Measurements from ENCODE around the gene SESN3.
"Not testable (repeated sequence)": the region's sequence is repeated elsewhere in the genome, so short reads cannot be mapped to it uniquely, and the experiment has no call there.

The SESN3 gene

DNA sequence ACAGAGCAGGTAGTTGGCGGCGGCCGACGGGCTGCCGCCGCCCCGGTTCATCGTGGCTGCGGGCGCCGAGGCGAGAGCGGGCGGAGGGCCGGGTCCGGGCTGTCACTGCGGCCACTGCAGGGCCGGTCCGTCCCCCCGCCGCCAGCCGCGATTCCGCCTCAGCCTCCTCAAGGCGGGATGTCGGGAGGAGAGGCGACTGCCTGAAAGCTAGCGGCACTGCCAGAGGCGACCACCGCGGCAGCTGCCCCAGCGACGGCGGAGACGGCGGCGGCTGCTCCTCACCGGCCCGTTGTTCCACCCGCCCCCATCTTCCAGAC, 234 bp downstream of the SESN3 start:
- DNase-seq (ENCODE audit: insufficient read length) = no peak
- FAIRE-seq = no peak
- no peak for TF ChIP-seq TAF1 (IDR thresholded peaks at IDR 0.05; ENCODE audit: borderline replicate concordance, low read depth, low read length)
- no peak for TF ChIP-seq POLR2AphosphoS5 (IDR thresholded peaks at IDR 0.05; ENCODE audit: low read depth, low read length)
- TF ChIP-seq POLR2A (IDR thresholded peaks at IDR 0.05; ENCODE audit: low read depth, low read length) = no peak

DNA sequence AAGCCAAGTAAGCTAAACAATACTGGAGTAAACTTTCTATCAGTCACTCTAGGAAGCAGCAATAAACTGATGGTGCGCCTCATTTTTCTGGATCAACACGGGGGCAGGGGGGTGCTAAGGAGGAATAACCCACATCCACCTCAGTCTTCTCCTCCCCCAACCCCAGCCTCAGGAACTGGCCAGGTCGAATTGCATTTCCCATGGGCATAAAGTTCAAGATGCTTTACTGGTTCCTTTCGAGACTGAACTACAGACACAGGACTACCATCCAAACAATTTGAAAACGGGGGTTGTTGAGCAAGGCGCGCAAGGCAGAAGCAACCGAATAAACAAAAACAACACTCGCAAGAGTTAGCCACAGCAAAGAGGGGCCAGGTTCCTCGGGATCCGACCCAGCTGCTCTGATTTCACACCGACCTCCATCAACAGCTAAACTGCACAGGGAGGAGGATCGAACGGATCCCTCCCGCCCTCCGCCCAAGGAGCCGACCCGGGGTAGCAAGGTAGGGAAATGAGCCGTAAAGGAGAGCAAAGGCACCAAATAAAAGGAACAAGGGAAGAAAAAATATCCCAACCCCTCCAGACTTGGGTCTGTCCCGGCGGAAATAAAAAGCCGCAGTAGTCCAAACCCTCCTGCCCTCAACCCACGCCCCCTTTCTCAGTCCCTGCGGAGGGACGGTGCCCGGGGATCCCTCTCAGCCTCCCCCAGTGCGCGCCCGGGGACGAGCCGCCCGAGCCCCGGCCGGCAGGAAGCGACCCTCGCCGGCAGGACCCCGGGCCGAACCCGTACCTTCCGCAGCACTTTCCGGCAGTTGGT, 801 bp downstream of the SESN3 start:
- peak; percentile 91 for FAIRE-seq
- no peak for TF ChIP-seq TAF1 (IDR thresholded peaks at IDR 0.05; ENCODE audit: borderline replicate concordance, low read depth, low read length)
- no peak for TF ChIP-seq POLR2AphosphoS5 (IDR thresholded peaks at IDR 0.05; ENCODE audit: low read depth, low read length)
- TF ChIP-seq POLR2A (IDR thresholded peaks at IDR 0.05; ENCODE audit: low read depth, low read length) = no peak
- DNase-seq (ENCODE audit: insufficient read length) = no peak

DNA sequence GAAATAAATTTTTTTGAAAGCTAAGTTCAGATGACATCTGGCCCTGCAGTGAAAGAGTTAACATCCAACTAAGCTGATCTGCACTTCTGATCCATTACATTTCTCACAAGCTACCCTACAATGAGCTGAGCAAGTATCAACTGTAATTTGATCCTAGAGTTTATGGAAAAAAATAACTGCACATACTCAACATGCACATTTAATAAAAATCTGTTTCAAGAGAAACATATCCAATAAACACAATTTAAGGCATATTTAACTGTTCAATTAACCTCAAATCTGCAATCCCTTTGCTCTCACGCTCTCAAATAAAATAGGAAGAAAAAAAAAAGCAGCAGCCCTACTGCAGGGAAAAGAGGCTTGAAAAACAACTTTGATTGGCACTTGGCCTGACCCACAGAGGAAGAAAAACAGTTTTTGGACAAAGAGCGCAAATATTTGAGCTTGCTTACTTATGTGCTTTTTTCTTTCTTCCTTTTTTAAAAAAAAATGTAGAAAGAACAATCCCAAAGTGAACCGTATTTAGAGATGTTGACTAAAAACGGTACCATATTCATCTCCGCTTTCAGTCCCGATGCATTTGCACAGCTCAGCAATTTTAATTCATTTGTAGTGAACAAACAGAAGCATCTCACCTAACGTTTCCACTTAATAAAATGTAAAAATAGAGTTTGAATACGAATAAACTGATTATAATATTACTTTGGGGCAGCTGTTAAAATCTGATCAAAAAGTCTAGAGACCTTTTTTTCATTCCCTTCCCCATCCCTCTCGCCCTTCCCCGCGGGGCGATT, 1.6 kb downstream of the SESN3 start:
- FAIRE-seq = peak; percentile 72
- DNase-seq (ENCODE audit: insufficient read length) = no peak
- no peak for TF ChIP-seq POLR2A (IDR thresholded peaks at IDR 0.05; ENCODE audit: low read depth, low read length)
- no peak for TF ChIP-seq TAF1 (IDR thresholded peaks at IDR 0.05; ENCODE audit: borderline replicate concordance, low read depth, low read length)
- TF ChIP-seq POLR2AphosphoS5 (IDR thresholded peaks at IDR 0.05; ENCODE audit: low read depth, low read length) = no peak

DNA sequence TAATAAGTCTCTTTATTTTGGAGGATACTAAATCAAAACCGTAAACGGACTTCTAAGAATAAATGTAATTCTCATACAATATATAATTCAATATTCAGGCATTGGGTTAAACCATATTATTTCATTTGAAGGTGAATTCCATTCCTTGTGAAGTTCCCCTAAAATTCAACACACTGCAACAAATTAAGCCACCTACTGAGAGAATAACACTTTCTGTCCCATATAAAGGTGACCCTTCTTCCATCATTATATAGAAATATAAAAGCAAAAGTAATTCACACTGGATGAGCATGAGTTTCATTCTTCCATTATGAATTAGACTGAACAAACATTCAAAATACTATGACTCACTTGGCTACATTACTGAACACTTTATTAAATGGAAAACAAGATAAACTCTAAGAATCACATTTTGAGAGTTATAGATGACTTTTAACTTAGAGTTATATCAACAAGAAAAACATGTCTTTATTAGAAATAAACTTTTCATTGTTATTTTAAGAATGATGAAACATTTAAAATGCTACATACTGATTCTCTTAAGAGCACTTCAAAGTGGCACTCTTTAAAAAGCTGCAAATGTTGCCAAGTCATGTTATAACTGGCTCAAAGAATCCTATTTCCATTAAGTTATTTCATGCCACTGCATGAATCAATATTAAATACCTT, 2.8 kb downstream of the SESN3 start:
- DNase-seq (ENCODE audit: insufficient read length) = no peak
- no peak for FAIRE-seq
- no peak for TF ChIP-seq POLR2AphosphoS5 (IDR thresholded peaks at IDR 0.05; ENCODE audit: low read depth, low read length)
- TF ChIP-seq POLR2A (IDR thresholded peaks at IDR 0.05; ENCODE audit: low read depth, low read length) = no peak
- no peak for TF ChIP-seq TAF1 (IDR thresholded peaks at IDR 0.05; ENCODE audit: borderline replicate concordance, low read depth, low read length)

DNA sequence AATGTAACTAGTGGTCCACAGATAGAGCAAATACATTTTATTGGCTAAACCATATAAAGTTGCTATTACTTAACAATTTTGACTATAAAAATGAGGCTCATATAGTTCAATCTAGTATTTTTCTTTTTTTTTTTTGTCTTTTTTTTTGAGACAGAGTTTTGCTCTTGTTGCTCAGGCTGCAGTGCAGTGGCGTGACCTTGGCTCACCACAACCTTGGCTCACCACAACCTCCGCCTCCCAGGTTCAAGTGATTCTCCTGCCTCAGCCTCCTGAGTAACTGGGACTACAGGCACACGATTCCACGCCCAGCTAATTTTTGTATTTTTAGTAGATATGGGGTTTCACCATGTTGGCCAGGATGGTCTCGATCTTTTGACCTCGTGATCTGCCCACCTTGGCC, 3.9 kb downstream of the SESN3 start:
- FAIRE-seq; DNase-seq (ENCODE audit: insufficient read length): not testable (repeated sequence)

DNA sequence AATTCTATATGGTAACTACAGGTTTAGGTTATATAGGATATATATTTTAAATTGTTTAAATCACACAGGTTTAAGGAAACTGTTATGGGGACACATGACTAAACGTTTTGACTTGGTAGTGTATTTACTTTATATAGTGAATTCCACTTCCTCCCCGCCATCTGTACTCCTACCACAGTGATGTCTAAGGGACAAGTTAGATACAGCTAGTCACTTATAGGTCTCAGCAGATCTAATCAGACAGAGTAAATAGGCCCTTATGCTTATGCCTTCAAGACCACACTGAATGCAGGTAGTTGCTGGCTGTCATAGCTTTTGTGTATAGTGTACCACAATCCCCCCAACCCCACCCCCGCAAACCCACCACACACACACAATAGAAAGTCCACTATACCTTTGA, 8.2 kb downstream of the SESN3 start:
- FAIRE-seq (no peak), DNase-seq (ENCODE audit: insufficient read length) (no peak)
- TF ChIP-seq POLR2A (IDR thresholded peaks at IDR 0.05; ENCODE audit: low read depth, low read length) = no peak
- TF ChIP-seq POLR2AphosphoS5 (IDR thresholded peaks at IDR 0.05; ENCODE audit: low read depth, low read length) = no peak
- no peak for TF ChIP-seq TAF1 (IDR thresholded peaks at IDR 0.05; ENCODE audit: borderline replicate concordance, low read depth, low read length)

DNA sequence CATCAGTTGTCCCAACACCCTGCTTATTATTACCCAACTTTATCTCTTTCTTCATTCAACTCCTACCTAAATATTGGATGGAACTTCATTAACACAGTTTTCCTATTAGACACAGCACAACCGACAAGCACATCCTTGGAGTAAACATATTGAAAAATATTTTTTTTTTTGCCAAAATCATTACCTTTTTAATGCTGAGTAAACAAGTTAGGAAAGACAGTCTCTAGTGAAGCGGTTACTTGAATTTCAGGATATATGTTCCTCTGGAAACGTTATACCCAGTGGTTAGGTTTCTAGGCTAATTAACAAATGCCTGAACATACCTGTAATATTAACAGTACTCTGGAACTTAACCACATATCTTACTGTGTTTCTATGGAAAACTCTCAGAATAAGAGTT, 11.4 kb downstream of the SESN3 start:
- TF ChIP-seq TAF1 (IDR thresholded peaks at IDR 0.05; ENCODE audit: borderline replicate concordance, low read depth, low read length) (no peak), POLR2A (IDR thresholded peaks at IDR 0.05; ENCODE audit: low read depth, low read length) (no peak), POLR2AphosphoS5 (IDR thresholded peaks at IDR 0.05; ENCODE audit: low read depth, low read length) (no peak)
- FAIRE-seq = no peak

DNA sequence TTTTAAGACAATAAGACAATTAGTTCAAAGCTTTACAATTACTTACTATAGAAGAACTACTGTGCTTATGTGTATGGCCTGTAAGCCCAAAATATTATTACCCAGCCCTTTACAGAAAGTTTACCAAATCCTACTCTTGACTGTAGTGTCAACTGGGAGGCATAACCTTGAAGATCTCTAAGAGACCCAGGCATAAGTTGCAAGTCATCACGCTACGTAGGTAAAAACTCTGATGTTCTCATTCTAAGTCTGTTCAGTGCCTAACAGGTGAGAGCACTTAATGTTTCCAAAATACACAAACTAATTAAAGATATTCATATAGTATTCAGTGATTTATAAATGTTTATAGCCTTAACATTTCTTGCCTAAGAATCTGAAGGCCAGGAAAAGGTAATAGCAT, 12.9 kb downstream of the SESN3 start:
- no peak for TF ChIP-seq POLR2AphosphoS5 (IDR thresholded peaks at IDR 0.05; ENCODE audit: low read depth, low read length)
- TF ChIP-seq POLR2A (IDR thresholded peaks at IDR 0.05; ENCODE audit: low read depth, low read length) = no peak
- TF ChIP-seq TAF1 (IDR thresholded peaks at IDR 0.05; ENCODE audit: borderline replicate concordance, low read depth, low read length) = no peak
- DNase-seq (ENCODE audit: insufficient read length) (no peak), FAIRE-seq (no peak)

More for the DNA sequence above, 11.4 kb downstream of the SESN3 start:
- DNase-seq (ENCODE audit: insufficient read length) = no peak

DNA sequence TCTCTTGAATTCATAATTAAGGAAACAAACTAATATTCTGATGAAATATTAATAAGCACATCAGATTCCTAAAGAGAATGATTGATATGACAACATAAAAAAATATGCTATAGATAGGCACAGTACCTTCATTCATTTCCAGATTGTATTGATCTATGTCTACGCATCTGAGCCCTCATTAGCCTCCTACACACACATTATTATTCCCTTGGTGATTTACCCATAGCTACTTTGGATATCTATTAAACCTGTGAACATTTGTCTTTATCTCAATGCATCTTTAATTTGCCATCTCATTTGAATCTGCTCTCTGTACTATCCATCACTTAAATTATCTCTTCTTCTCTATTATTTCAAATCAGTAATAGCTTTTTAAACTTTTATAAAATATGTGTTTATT, 18.4 kb downstream of the SESN3 start:
- FAIRE-seq (no peak), DNase-seq (ENCODE audit: insufficient read length) (no peak)
- no peak for TF ChIP-seq POLR2AphosphoS5 (IDR thresholded peaks at IDR 0.05; ENCODE audit: low read depth, low read length)
- no peak for TF ChIP-seq TAF1 (IDR thresholded peaks at IDR 0.05; ENCODE audit: borderline replicate concordance, low read depth, low read length)
- no peak for TF ChIP-seq POLR2A (IDR thresholded peaks at IDR 0.05; ENCODE audit: low read depth, low read length)

DNA sequence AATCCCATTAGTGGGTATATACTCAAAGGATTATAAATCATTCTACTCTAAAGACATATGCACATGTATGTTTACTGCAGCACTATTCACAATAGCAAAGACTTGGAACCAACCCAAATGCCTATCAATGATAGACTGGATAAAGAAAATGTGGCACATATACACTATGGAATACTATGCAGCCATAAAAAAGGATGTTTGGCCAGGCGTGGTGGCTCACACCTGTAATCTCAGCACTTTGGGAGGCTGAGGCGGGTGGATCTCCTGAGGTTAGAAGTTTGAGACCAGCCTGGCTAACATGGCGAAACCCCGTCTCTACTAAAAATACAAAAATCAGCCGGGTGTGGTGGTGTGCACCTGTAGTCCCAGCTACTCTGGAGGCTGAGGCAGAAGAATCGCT, 21.5 kb downstream of the SESN3 start:
- FAIRE-seq; DNase-seq (ENCODE audit: insufficient read length): not testable (repeated sequence)

DNA sequence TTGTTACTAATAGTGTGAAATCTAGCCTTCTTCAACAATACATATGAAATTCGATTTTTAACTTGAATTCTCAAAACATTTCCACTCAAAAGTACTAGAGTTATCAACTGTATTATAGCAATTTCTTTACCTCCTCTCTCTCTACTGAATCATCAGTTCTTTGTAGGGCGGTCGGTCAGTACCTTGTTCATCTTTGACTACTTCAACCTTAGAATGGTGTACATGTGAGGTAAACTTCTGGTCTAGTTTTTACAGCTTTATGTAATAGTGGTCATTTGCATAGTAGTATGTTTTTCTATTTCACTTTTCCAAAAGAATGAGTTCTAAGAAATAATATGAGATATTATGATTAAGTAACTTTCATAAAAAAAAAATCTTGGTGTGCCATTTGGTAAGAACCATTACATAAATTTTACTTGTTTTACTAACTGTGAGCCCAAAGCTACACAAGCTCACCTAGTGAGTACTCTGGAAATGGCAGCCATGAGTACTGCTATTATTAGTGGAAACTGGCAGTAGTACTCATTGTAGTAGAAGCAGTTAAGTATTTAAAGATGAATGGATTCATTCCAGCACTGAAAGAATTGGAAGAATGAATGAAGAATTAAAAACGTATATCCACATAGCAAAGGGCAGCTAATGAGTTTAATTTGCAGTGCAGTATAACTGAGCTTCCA, 30.1 kb downstream of the SESN3 start:
- peak; percentile 50 for FAIRE-seq
- TF ChIP-seq POLR2AphosphoS5 (IDR thresholded peaks at IDR 0.05; ENCODE audit: low read depth, low read length) (no peak), POLR2A (IDR thresholded peaks at IDR 0.05; ENCODE audit: low read depth, low read length) (no peak), TAF1 (IDR thresholded peaks at IDR 0.05; ENCODE audit: borderline replicate concordance, low read depth, low read length) (no peak)
- no peak for DNase-seq (ENCODE audit: insufficient read length)

Measured in GM12892 (cell line).